Measurements from ENCODE around the gene OBP2A.

GRCh38 chr9:135551456-135551855 is 5.5 kb downstream of the OBP2A start:
- TF ChIP-seq CTCF (conservative IDR thresholded peaks at IDR 0.05; ENCODE audit: low read length) (no peak), EZH2phosphoT487 (IDR thresholded peaks at IDR 0.05; ENCODE audit: borderline replicate concordance, low read depth, low read length) (no peak)
